AG04450 (cell line): ENCODE results near the gene SAP30L. TPM values are rescaled to one million over a fixed set of nuclear protein-coding genes. Genes with fewer than 3 reads are reported as not detected.

ENCODE experiments used
- CTCF ChIA-PET: fragments of 300-600, 350-600 bp; formaldehyde crosslinking; extraction: SDS; loops from one replicate; lab custom pipeline; 2022; ENCODE audit warnings: antibody characterized with exemption, inconsistent platforms; lab: Charles Lee
- POLR2A ChIA-PET: fragments of 350-600 bp; formaldehyde crosslinking; extraction: SDS; loops from one replicate; lab custom pipeline; 2021; ENCODE audit warnings: antibody characterized with exemption, inconsistent platforms; lab: Yijun Ruan, JAX
- DNase-seq: peaks from one replicate; pipeline ENCODE4 v3.0.0-alpha.2; 2011; ENCODE audit warnings: low read depth, low spot score
- H3K27ac ChIP-seq: one replicate; pipeline ENCODE4 v1.5.1; 2012; ENCODE audit warnings: low read depth, low read length, control low read depth
- H3K27me3 ChIP-seq: one replicate; pipeline ENCODE4 v1.6.0; 2012; ENCODE audit warnings: low read length; ENCODE audit not compliant: control insufficient read depth, insufficient read depth
- H3K4me3 ChIP-seq: 2 replicates; pipeline ENCODE4 v1.5.1; 2011; ENCODE audit warnings: mild to moderate bottlenecking, low read depth, low read length, control low read depth
- H3K9me3 ChIP-seq: 2 replicates; pipeline ENCODE4 v1.5.1; 2012; ENCODE audit warnings: low read length; ENCODE audit not compliant: control insufficient read depth, insufficient read depth
- CTCF ChIP-seq: IDR thresholded peaks from 2 replicates; pipeline ENCODE4 v1.5.1; 2011; ENCODE audit warnings: low read depth, low read length, control low read depth, inconsistent platforms
- polyA plus RNA-seq: library from polyadenylated mRNA; depleted of rRNA; stranded (reverse); fragments of >200 nt; gene quantifications from 2 replicates; pipeline ENCODE4 v1.2.3, GENCODE V29; 2011

SAP30L gene
- polyA plus RNA-seq, 1 experiment = 51.9 TPM

GRCh38 chr5:154428208-154428607 is 17.6 kb upstream of the SAP30L start:
- ChIA-PET POLR2A (no interaction called here), CTCF (interaction anchor here (1.4 kb wide), 1 partner anchor 40 kb away, joined by 3 read pairs; no protein-coding TSS in a partner anchor)
- no peak for DNase-seq
- H3K27ac ChIP-seq = no peak overlapping the region
- no peak for TF ChIP-seq CTCF
- no peaks in the 10 kb centered on the region for H3K27me3 ChIP-seq
- no peak overlapping the region for H3K4me3 ChIP-seq
- no peaks in the 10 kb centered on the region for H3K9me3 ChIP-seq

GRCh38 chr5:154429341-154429740 is 16.5 kb upstream of the SAP30L start:
- H3K27ac ChIP-seq = no peak overlapping the region
- no peaks in the 10 kb centered on the region for H3K9me3 ChIP-seq
- TF ChIP-seq CTCF = no peak
- POLR2A ChIA-PET = no interaction called here
- no peak overlapping the region for H3K4me3 ChIP-seq
- CTCF ChIA-PET = interaction anchor here (1.4 kb wide), 1 partner anchor 39 kb away, joined by 3 read pairs; no protein-coding TSS in a partner anchor
- H3K27me3 ChIP-seq = no peaks in the 10 kb centered on the region
- no peak for DNase-seq

GRCh38 chr5:154430466-154430865 is 15.3 kb upstream of the SAP30L start:
- ChIA-PET POLR2A (no interaction called here), CTCF (no interaction called here)
- no peaks in the 10 kb centered on the region for H3K9me3 ChIP-seq
- no peak for TF ChIP-seq CTCF
- no peak overlapping the region for H3K27ac ChIP-seq
- no peak overlapping the region for H3K4me3 ChIP-seq
- no peaks in the 10 kb centered on the region for H3K27me3 ChIP-seq
- DNase-seq = no peak

GRCh38 chr5:154430961-154431630 is 14.7 kb upstream of the SAP30L start:
- no peak overlapping the region for H3K27ac ChIP-seq
- ChIA-PET CTCF (no interaction called here), POLR2A (no interaction called here)
- no peak for TF ChIP-seq CTCF
- no peaks in the 10 kb centered on the region for H3K27me3 ChIP-seq
- no peaks in the 10 kb centered on the region for H3K9me3 ChIP-seq
- DNase-seq = no peak
- no peak overlapping the region for H3K4me3 ChIP-seq

- Histone ChIP-seq H3K9me3 (no peaks in the 10 kb centered on the region), H3K27ac (no peak overlapping the region), H3K4me3 (no peak overlapping the region), H3K27me3 (no peaks in the 10 kb centered on the region)
- POLR2A ChIA-PET = no interaction called here
- DNase-seq = no peak
- CTCF ChIA-PET = no interaction called here
- no peak for TF ChIP-seq CTCF
Observed at GRCh38 chr5:154435226-154435625, 10.6 kb upstream of the SAP30L start.
